HG03565 (cell line): ENCODE results near the gene WDR7.

Experiments
- ATAC-seq: cut with Tn5 transposase; IDR thresholded peaks from one replicate; pipeline ENCODE4 v1.9.1; 2021; ENCODE audit warnings: mild to moderate bottlenecking, moderate library complexity; ENCODE audit not compliant: unreplicated experiment

WDR7 gene

GRCh38 chr18:56982766-56983165 lies 331.6 kb downstream of the WDR7 start:
- no peak for ATAC-seq

- no peak for ATAC-seq
Observed at GRCh38 chr18:56983275-56983992, 332.3 kb downstream of the WDR7 start.

GRCh38 chr18:56984731-56985130 lies 333.6 kb downstream of the WDR7 start:
- no peak for ATAC-seq

- no peak for ATAC-seq
Observed at GRCh38 chr18:56986829-56987228, 335.7 kb downstream of the WDR7 start.

- ATAC-seq = no peak
Observed at GRCh38 chr18:56987236-56987635, 336.1 kb downstream of the WDR7 start.

- no peak for ATAC-seq
Observed at GRCh38 chr18:56988022-56988421, 336.9 kb downstream of the WDR7 start.

GRCh38 chr18:56990678-56991077 lies 339.5 kb downstream of the WDR7 start:
- no peak for ATAC-seq

- no peak for ATAC-seq
Observed at GRCh38 chr18:56992777-56993176, 341.6 kb downstream of the WDR7 start.

GRCh38 chr18:56995579-56996188 lies 344.5 kb downstream of the WDR7 start:
- ATAC-seq = no peak

GRCh38 chr18:56997200-56997599 lies 346.0 kb downstream of the WDR7 start:
- no peak for ATAC-seq

GRCh38 chr18:56999823-57000222 lies 348.7 kb downstream of the WDR7 start:
- no peak for ATAC-seq

- ATAC-seq = no peak
Observed at GRCh38 chr18:57002627-57003026, 351.5 kb downstream of the WDR7 start.

GRCh38 chr18:57003342-57003741 lies 352.2 kb downstream of the WDR7 start:
- no peak for ATAC-seq

GRCh38 chr18:57004366-57005121 lies 353.4 kb downstream of the WDR7 start:
- ATAC-seq = peak; percentile 96

GRCh38 chr18:57008001-57008686 lies 357.0 kb downstream of the WDR7 start:
- no peak for ATAC-seq

- ATAC-seq = no peak
Observed at GRCh38 chr18:57009844-57010243, 358.7 kb downstream of the WDR7 start.

GRCh38 chr18:57014772-57015413 lies 363.7 kb downstream of the WDR7 start:
- ATAC-seq = no peak

GRCh38 chr18:57015451-57015850 lies 364.3 kb downstream of the WDR7 start:
- ATAC-seq = no peak

- no peak for ATAC-seq
Observed at GRCh38 chr18:57018845-57019244, 367.7 kb downstream of the WDR7 start.

GRCh38 chr18:57022716-57023115 lies 371.6 kb downstream of the WDR7 start:
- ATAC-seq = no peak
